ENCODE measurements around the gene TAF12. TPM values are rescaled to one million over a fixed set of nuclear protein-coding genes. Genes with fewer than 3 reads are reported as not detected.
"Not testable (repeated sequence)": the region's sequence is repeated elsewhere in the genome, so short reads cannot be mapped to it uniquely, and the experiment has no call there.

TAF12 gene
- total RNA-seq, 1 donor from 2014 or later = 25.9 TPM

DNA sequence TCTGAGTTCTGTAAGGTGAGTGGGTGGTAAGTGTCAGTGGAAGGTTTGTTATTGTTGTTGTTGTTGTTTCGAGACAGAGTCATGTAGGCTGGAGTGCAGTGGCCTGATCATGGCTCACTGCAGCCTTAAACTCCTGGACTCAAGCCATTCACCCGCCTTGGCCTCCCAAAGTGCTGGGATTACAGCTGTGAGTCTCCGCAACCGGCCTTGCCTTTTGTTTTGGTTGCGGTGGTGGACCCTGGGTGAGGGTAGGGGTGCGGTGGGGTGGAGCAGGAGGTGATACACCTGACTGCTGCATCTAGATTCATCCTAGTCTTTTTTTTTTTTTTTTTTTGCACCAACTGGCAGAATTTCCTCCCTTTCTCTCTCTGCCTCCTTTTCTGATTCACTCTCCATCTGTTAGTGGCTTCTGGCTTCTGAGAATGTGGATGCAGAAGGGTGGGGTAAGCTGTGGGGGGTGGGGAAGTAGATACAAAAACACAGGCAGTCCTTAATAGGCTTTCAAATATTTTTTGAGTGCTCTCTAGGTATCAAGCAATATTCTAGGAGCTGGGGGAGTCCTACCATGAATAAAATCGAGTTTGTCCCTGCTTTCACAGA lies 21.1 kb upstream of the TAF12 start:
- Histone ChIP-seq H4K20me1 (ENCODE audit: insufficient read depth, low read length) (no peaks in the 10 kb centered on the region), H3K4me1 (ENCODE audit: insufficient read depth, low read length) (peaks cover 6% of the 10 kb centered on the region), H3K4me2 (ENCODE audit: low read length) (no peak overlapping the region), H3K79me2 (ENCODE audit: insufficient read depth, low read length) (peaks cover 4% of the 10 kb centered on the region), H3K27me3 (ENCODE audit: insufficient read depth, low read length) (no peaks in the 10 kb centered on the region), H3K9me3 (ENCODE audit: insufficient read depth, low read depth, low read length) (no peaks in the 10 kb centered on the region), H2AFZ (ENCODE audit: low read depth, low read length) (no peak overlapping the region), H3K36me3 (ENCODE audit: insufficient read depth, low read length) (no peaks in the 10 kb centered on the region), H3K4me3 (ENCODE audit: insufficient read depth, low read depth, low read length) (no peak overlapping the region), H3K9ac (ENCODE audit: low read length) (no peak overlapping the region), H3K27ac (ENCODE audit: low read depth, low read length) (no peak overlapping the region)
- H3K36me3 Mint-ChIP-seq (ENCODE audit: low read depth, unreplicated experiment) = no peaks in the 10 kb centered on the region
- H3K4me1 Mint-ChIP-seq (ENCODE audit: low read depth, unreplicated experiment) = peaks cover 12% of the 10 kb centered on the region
- DNase-seq (ENCODE audit: low read depth) (no peak), FAIRE-seq (no peak)
- TF ChIP-seq EZH2 (IDR thresholded peaks at IDR 0.05; ENCODE audit: insufficient read depth, low read length) = no peak
- TF ChIP-seq, protein P1, sequence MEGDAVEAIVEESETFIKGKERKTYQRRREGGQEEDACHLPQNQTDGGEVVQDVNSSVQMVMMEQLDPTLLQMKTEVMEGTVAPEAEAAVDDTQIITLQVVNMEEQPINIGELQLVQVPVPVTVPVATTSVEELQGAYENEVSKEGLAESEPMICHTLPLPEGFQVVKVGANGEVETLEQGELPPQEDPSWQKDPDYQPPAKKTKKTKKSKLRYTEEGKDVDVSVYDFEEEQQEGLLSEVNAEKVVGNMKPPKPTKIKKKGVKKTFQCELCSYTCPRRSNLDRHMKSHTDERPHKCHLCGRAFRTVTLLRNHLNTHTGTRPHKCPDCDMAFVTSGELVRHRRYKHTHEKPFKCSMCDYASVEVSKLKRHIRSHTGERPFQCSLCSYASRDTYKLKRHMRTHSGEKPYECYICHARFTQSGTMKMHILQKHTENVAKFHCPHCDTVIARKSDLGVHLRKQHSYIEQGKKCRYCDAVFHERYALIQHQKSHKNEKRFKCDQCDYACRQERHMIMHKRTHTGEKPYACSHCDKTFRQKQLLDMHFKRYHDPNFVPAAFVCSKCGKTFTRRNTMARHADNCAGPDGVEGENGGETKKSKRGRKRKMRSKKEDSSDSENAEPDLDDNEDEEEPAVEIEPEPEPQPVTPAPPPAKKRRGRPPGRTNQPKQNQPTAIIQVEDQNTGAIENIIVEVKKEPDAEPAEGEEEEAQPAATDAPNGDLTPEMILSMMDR (IDR thresholded peaks at IDR 0.05; ENCODE audit: insufficient read depth, low read depth, low read length) = no peak
- H3K4me3 Mint-ChIP-seq (ENCODE audit: unreplicated experiment) = no peak overlapping the region
- no peaks in the 10 kb centered on the region for H3K9me3 Mint-ChIP-seq (ENCODE audit: unreplicated experiment)
- no peak overlapping the region for H3K27ac Mint-ChIP-seq (ENCODE audit: unreplicated experiment)
- no peaks in the 10 kb centered on the region for H3K27me3 Mint-ChIP-seq (ENCODE audit: low read depth, unreplicated experiment)

DNA sequence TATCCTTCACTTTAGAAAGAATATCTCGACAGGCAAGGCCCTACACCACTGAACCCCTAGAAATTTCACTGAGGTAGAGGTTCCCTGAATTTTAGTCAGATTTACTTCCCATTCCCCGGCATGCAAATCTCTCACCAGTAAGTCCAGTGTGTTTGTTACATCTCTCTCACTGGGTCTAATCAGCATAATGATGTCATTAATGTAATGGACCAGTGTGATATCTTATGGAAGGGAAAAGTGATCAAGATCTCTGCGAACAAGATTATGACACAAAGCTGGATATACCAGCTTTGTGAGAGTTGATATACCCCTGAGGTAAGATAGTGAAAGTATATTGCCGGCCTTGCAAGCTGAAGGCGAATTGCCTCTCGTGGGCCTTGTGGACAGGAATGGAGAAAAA lies 13.5 kb upstream of the TAF12 start:
- no peaks in the 10 kb centered on the region for H3K4me1 Mint-ChIP-seq (ENCODE audit: low read depth, unreplicated experiment)
- H3K9ac ChIP-seq (ENCODE audit: low read length) = no peak overlapping the region
- no peaks in the 10 kb centered on the region for H3K79me2 ChIP-seq (ENCODE audit: insufficient read depth, low read length)
- no peak overlapping the region for H3K4me3 ChIP-seq (ENCODE audit: insufficient read depth, low read depth, low read length)
- no peaks in the 10 kb centered on the region for H3K4me1 ChIP-seq (ENCODE audit: insufficient read depth, low read length)
- no peaks in the 10 kb centered on the region for H3K9me3 ChIP-seq (ENCODE audit: insufficient read depth, low read depth, low read length)
- H3K27ac Mint-ChIP-seq (ENCODE audit: unreplicated experiment) = no peak overlapping the region
- no peaks in the 10 kb centered on the region for H4K20me1 ChIP-seq (ENCODE audit: insufficient read depth, low read length)
- no peak overlapping the region for H2AFZ ChIP-seq (ENCODE audit: low read depth, low read length)
- no peak overlapping the region for H3K27ac ChIP-seq (ENCODE audit: low read depth, low read length)
- TF ChIP-seq, protein P1 (IDR thresholded peaks at IDR 0.05; ENCODE audit: insufficient read depth, low read depth, low read length) = no peak
- H3K4me2 ChIP-seq (ENCODE audit: low read length) = no peak overlapping the region
- H3K9me3 Mint-ChIP-seq (ENCODE audit: unreplicated experiment) = no peaks in the 10 kb centered on the region
- H3K36me3 ChIP-seq (ENCODE audit: insufficient read depth, low read length) = no peaks in the 10 kb centered on the region
- DNase-seq (ENCODE audit: low read depth) (no peak), FAIRE-seq (no peak)
- H3K4me3 Mint-ChIP-seq (ENCODE audit: unreplicated experiment) = no peak overlapping the region
- H3K36me3 Mint-ChIP-seq (ENCODE audit: low read depth, unreplicated experiment) = no peaks in the 10 kb centered on the region
- no peaks in the 10 kb centered on the region for H3K27me3 ChIP-seq (ENCODE audit: insufficient read depth, low read length)
- peaks cover 4% of the 10 kb centered on the region for H3K27me3 Mint-ChIP-seq (ENCODE audit: low read depth, unreplicated experiment)

DNA sequence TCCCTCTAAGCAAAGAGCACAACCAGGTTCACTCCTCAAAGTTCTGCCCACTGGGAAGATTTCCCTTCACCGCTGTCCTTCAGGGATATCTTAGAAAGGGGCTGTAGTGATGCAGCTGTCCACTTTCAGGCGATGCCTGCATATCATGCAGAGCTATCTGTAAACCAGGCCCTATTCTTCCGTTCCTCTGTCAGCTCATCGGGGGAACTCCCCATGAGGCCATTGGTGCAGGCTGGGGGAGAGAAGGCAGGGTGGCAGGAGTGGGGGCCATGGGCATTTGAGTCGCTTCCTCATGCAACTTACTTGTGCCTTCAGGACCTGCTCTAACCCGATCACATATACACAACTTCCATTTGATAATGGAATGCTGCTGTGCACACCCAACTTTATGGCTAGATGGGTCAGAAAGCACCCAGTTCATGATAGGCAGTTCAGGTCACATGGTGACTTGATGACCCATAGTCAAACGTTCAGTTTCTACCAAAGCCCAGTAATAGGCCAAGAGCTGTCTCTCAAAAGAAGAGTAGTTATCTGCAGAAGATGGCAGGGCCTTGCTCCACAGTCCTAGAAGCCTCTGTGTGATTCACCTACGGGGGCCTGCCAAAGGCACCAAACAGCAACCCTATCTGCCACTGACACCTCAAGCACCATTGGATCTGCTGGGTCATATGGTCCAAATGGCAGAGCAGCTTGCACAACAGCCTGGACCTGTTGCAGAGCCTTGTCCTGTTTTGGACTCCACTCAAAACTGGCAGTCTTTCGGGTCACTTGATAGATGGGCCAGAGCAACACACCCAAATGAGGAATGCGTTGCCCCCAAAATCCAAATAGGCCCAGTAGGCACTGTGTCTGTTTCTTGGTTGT lies 12.8 kb upstream of the TAF12 start:
- not testable (repeated sequence) for H3K4me3 ChIP-seq (ENCODE audit: insufficient read depth, low read depth, low read length); H3K4me1 ChIP-seq (ENCODE audit: insufficient read depth, low read length); H2AFZ ChIP-seq (ENCODE audit: low read depth, low read length); FAIRE-seq; H3K36me3 Mint-ChIP-seq (ENCODE audit: low read depth, unreplicated experiment); H3K4me2 ChIP-seq (ENCODE audit: low read length); H3K27me3 Mint-ChIP-seq (ENCODE audit: low read depth, unreplicated experiment); H3K4me1 Mint-ChIP-seq (ENCODE audit: low read depth, unreplicated experiment); H3K27me3 ChIP-seq (ENCODE audit: insufficient read depth, low read length); H3K27ac Mint-ChIP-seq (ENCODE audit: unreplicated experiment); H3K79me2 ChIP-seq (ENCODE audit: insufficient read depth, low read length); H3K9ac ChIP-seq (ENCODE audit: low read length); DNase-seq (ENCODE audit: low read depth); H3K9me3 ChIP-seq (ENCODE audit: insufficient read depth, low read depth, low read length); H3K36me3 ChIP-seq (ENCODE audit: insufficient read depth, low read length); H3K4me3 Mint-ChIP-seq (ENCODE audit: unreplicated experiment); H3K9me3 Mint-ChIP-seq (ENCODE audit: unreplicated experiment); H3K27ac ChIP-seq (ENCODE audit: low read depth, low read length); H4K20me1 ChIP-seq (ENCODE audit: insufficient read depth, low read length)

DNA sequence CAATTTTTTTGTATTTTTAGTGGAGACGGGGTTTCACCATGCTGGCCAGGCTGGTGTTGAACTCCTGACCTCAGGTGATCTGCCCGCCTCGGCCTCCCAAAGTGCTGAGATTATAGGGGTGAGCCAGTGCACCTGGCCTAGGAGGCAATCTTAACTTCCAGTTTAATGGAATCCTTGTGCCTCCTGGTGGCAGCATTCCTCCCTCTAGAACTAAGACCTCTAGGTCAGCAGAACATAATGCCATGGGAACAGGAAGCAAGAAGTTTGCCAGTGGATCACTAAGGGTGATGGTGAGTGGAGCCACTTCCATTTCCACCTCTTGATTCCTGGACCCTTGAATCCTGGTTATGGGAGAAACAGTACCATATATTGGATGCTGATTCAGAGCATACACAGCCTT lies 11.0 kb upstream of the TAF12 start:
- H3K27ac ChIP-seq (ENCODE audit: low read depth, low read length); H3K79me2 ChIP-seq (ENCODE audit: insufficient read depth, low read length); H3K9me3 Mint-ChIP-seq (ENCODE audit: unreplicated experiment); H3K27me3 ChIP-seq (ENCODE audit: insufficient read depth, low read length); H3K4me1 Mint-ChIP-seq (ENCODE audit: low read depth, unreplicated experiment); H3K36me3 ChIP-seq (ENCODE audit: insufficient read depth, low read length); H3K27ac Mint-ChIP-seq (ENCODE audit: unreplicated experiment); DNase-seq (ENCODE audit: low read depth); H3K4me3 ChIP-seq (ENCODE audit: insufficient read depth, low read depth, low read length); FAIRE-seq; H3K4me3 Mint-ChIP-seq (ENCODE audit: unreplicated experiment); H3K9me3 ChIP-seq (ENCODE audit: insufficient read depth, low read depth, low read length); H2AFZ ChIP-seq (ENCODE audit: low read depth, low read length); H4K20me1 ChIP-seq (ENCODE audit: insufficient read depth, low read length); H3K4me1 ChIP-seq (ENCODE audit: insufficient read depth, low read length); H3K36me3 Mint-ChIP-seq (ENCODE audit: low read depth, unreplicated experiment); H3K9ac ChIP-seq (ENCODE audit: low read length); H3K27me3 Mint-ChIP-seq (ENCODE audit: low read depth, unreplicated experiment); H3K4me2 ChIP-seq (ENCODE audit: low read length): not testable (repeated sequence)
